SK-N-SH (cell line): ENCODE data around the gene C3orf70. TPM values are rescaled to one million over a fixed set of nuclear protein-coding genes. Genes with fewer than 3 reads are reported as not detected.

Experiments
- CTCF ChIA-PET: fragments of 300-600, 350-600 bp; formaldehyde crosslinking; extraction: SDS; loops from one replicate; lab custom pipeline; 2021; lab: Yijun Ruan, JAX
- POLR2A ChIA-PET: fragments of 350-600 bp; sonication (Branson Sonifier 250); formaldehyde crosslinking; extraction: SDS; loops from one replicate; lab custom pipeline; 2020; ENCODE audit warnings: antibody characterized with exemption, inconsistent platforms; lab: Yijun Ruan, JAX
- DNase-seq: peaks from one replicate; pipeline ENCODE4 v3.0.0; 2012
- H2AFZ ChIP-seq: fragments of 200-600 bp; sonication (generic); 2 replicates; pipeline ENCODE4 v1.8.1; 2016; ENCODE audit warnings: antibody characterized with exemption, mild to moderate bottlenecking, low read depth
- H3F3A ChIP-seq: fragments of 200-600 bp; sonication (generic); replicated peaks from 2 replicates; pipeline ENCODE3; 2016; ENCODE audit warnings: antibody characterized with exemption, mild to moderate bottlenecking; ENCODE audit not compliant: insufficient read depth
- H3K27ac ChIP-seq, 2 experiments: fragments of 200-500 bp in 1 of 2; fragments of 200-600 bp in 1 of 2; sonication (Bioruptor generic) in 1 of 2; sonication (generic), shearing (Covaris generic) in 1 of 2; 2 replicates each; pipeline versions ENCODE4 v1.5.1 to v1.6.1; 2014 to 2016; ENCODE audit warnings: low read depth in 2 of 2, inconsistent platforms in 1 of 2, low read length in 1 of 2, mild to moderate bottlenecking in 1 of 2, mixed read lengths in 1 of 2
- H3K27me3 ChIP-seq: fragments of 200-600 bp; sonication (generic), shearing (Covaris generic); 2 replicates; pipeline ENCODE4 v1.6.1; 2016; ENCODE audit warnings: mixed run types; ENCODE audit not compliant: insufficient read depth
- H3K36me3 ChIP-seq, 2 experiments: fragments of 200-500 bp in 1 of 2; fragments of 200-600 bp in 1 of 2; sonication (Bioruptor generic) in 1 of 2; sonication (generic) in 1 of 2; replicated peaks in 1 of 2; 2 replicates each; pipeline versions ENCODE3 to v1.5.1; 2014 to 2016; ENCODE audit warnings: low read length in 1 of 2, mild to moderate bottlenecking in 1 of 2; ENCODE audit not compliant: insufficient read depth in 2 of 2, control insufficient read depth in 1 of 2
- H3K4me1 ChIP-seq, 2 experiments: fragments of 200-500 bp in 1 of 2; fragments of 200-600 bp in 1 of 2; sonication (Bioruptor generic) in 1 of 2; sonication (generic), shearing (Covaris generic) in 1 of 2; 2 replicates each; pipeline versions ENCODE4 v1.5.1 to v1.6.1; 2014 to 2016; ENCODE audit warnings: low read depth in 1 of 2, low read length in 1 of 2, mixed run types in 1 of 2; ENCODE audit not compliant: insufficient read depth in 2 of 2, control insufficient read depth in 1 of 2
- H3K4me2 ChIP-seq: fragments of 200-600 bp; sonication (generic), shearing (Covaris generic); 2 replicates; pipeline ENCODE4 v1.6.1; 2017; ENCODE audit warnings: mixed run types
- H3K4me3 ChIP-seq, 2 experiments: fragments of 200-500 bp in 1 of 2; fragments of 200-600 bp in 1 of 2; sonication (Bioruptor generic) in 1 of 2; sonication (generic), shearing (Covaris generic) in 1 of 2; 2 replicates each; pipeline versions ENCODE4 v1.5.1 to v1.8.1; 2014 to 2016; ENCODE audit warnings: low read depth in 2 of 2, inconsistent platforms in 1 of 2, low read length in 1 of 2, mild to moderate bottlenecking in 1 of 2, mixed read lengths in 1 of 2, moderate library complexity in 1 of 2
- H3K79me2 ChIP-seq: fragments of 200-600 bp; sonication (generic); 2 replicates; pipeline ENCODE4 v1.8.1; 2017; ENCODE audit warnings: mild to moderate bottlenecking; ENCODE audit not compliant: insufficient read depth
- H3K9ac ChIP-seq: fragments of 200-600 bp; sonication (generic); 2 replicates; pipeline ENCODE4 v1.6.1; 2017; ENCODE audit warnings: mixed run types
- H3K9me2 ChIP-seq: fragments of 200-600 bp; sonication (generic); 2 replicates; pipeline ENCODE4 v1.6.1; 2017; ENCODE audit warnings: mixed run types
- H3K9me3 ChIP-seq: fragments of 200-600 bp; sonication (generic); 2 replicates; pipeline ENCODE4 v1.6.1; 2017; ENCODE audit warnings: mixed run types, mild to moderate bottlenecking, moderate library complexity
- H4K20me1 ChIP-seq: fragments of 200-600 bp; sonication (generic); 2 replicates; pipeline ENCODE4 v1.6.1; 2017; ENCODE audit warnings: mild to moderate bottlenecking, mixed run types; ENCODE audit not compliant: insufficient read depth
- EZH2phosphoT487 ChIP-seq: fragments of 200-600 bp; sonication (generic); IDR thresholded peaks from 2 replicates; pipeline ENCODE4 v1.6.1; 2017; ENCODE audit warnings: low read depth, mixed run types, mild to moderate bottlenecking, antibody characterized with exemption, moderate library complexity, borderline replicate concordance
- FOSL2 ChIP-seq: IDR thresholded peaks from 2 replicates; pipeline ENCODE4 v1.4.0; 2012; ENCODE audit warnings: low read depth, mild to moderate bottlenecking, moderate library complexity, borderline replicate concordance
- FOXJ3 ChIP-seq: sonication (generic); formaldehyde crosslinking; IDR thresholded peaks from 2 replicates; pipeline ENCODE4 v1.5.1; 2020; ENCODE audit warnings: mild to moderate bottlenecking, missing genetic modification reagents
- GABPA ChIP-seq: IDR thresholded peaks from 2 replicates; pipeline ENCODE4 v1.4.0; 2012; ENCODE audit warnings: low read depth, mild to moderate bottlenecking
- GATA2 ChIP-seq: sonication (generic); formaldehyde crosslinking; IDR thresholded peaks from 2 replicates; pipeline ENCODE4 v1.5.0; 2020; ENCODE audit warnings: mild to moderate bottlenecking, missing genetic modification reagents
- MEF2A ChIP-seq: IDR thresholded peaks from 2 replicates; pipeline ENCODE4 v1.4.0; 2012; ENCODE audit warnings: low read depth, borderline replicate concordance
- NFIC ChIP-seq: IDR thresholded peaks from 2 replicates; pipeline ENCODE4 v1.4.0; 2012; ENCODE audit warnings: borderline replicate concordance
- POLR2AphosphoS5 ChIP-seq: IDR thresholded peaks from 2 replicates; pipeline ENCODE4 v1.6.1; 2012; ENCODE audit warnings: low read depth, low read length
- RAD21 ChIP-seq: IDR thresholded peaks from 2 replicates; pipeline ENCODE4 v1.6.1; 2012; ENCODE audit warnings: mild to moderate bottlenecking, low read length
- RCOR1 ChIP-seq: fragments of 150-350 bp; IDR thresholded peaks from 2 replicates; pipeline ENCODE4 v1.6.1; 2017; ENCODE audit warnings: antibody characterized with exemption, low read length
- SMC3 ChIP-seq: IDR thresholded peaks from 2 replicates; pipeline ENCODE4 v1.6.1; 2012; ENCODE audit warnings: low read depth, low read length, improper control_type of control experiment
- TCF12 ChIP-seq: IDR thresholded peaks from 2 replicates; pipeline ENCODE4 v1.4.0; 2012
- TEAD4 ChIP-seq: IDR thresholded peaks from 2 replicates; pipeline ENCODE4 v1.4.0; 2012; ENCODE audit warnings: mild to moderate bottlenecking, borderline replicate concordance; ENCODE audit not compliant: insufficient read depth
- YY1 ChIP-seq: IDR thresholded peaks from 2 replicates; pipeline ENCODE4 v1.4.0; 2012; ENCODE audit warnings: low read depth, mild to moderate bottlenecking
- WGBS: methylation state at CpG from one replicate; pipeline ENCODE4 v1.1.6; 2017; ENCODE audit warnings: low lambda C conversion rate; 5-methylcytosine and 5-hydroxymethylcytosine counted together
- polyA plus RNA-seq, 3 experiments: library from polyadenylated mRNA; depleted of rRNA; stranded (reverse); fragments of >200 nt; gene quantifications; 2 replicates each; pipeline ENCODE4 v1.2.3, GENCODE V29; 2012
- TF ChIP-seq, protein P1 (sequence below): IDR thresholded peaks from 2 replicates; pipeline ENCODE4 v1.4.0; 2012; ENCODE audit warnings: low read depth
- TF ChIP-seq, protein P2 (sequence below): fragments of 150-350 bp; IDR thresholded peaks from 2 replicates; pipeline ENCODE4 v1.6.1; 2017; ENCODE audit warnings: antibody characterized with exemption, low read length, low read depth, borderline replicate concordance
- TF ChIP-seq, protein P3 (sequence below): fragments of 200-600 bp; sonication (generic); IDR thresholded peaks from 2 replicates; pipeline ENCODE4 v1.6.1; 2017; ENCODE audit warnings: antibody characterized with exemption, mild to moderate bottlenecking, moderate library complexity
- TF ChIP-seq, protein P4 (sequence below): IDR thresholded peaks from 2 replicates; pipeline ENCODE4 v1.6.1; 2012; ENCODE audit warnings: mild to moderate bottlenecking, low read depth, low read length, moderate library complexity

Gene C3orf70
- polyA plus RNA-seq, 1 of the 3 experiments (the other 2 are of a cell fraction) = under 0.01 TPM

DNA sequence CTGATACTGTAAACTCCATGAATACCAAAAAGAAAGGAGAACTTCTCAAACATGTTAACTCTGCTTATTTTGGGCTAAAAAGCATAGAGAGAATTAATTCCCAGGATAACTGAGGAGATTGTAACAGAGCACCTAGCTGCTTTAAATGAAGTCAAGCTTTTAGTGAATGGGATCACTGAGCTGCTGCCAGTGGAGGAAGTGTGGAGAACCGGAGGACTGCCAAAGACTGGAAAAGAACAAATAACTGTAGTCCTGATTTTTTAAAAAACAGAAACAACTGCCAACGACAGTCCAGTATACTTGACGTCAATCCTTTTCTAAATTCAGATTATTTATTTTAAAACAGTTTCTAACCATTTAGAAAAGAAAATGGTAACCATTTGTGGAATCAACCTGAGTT is 3.3 kb downstream of the C3orf70 start (continued):
- TF ChIP-seq FOXJ3 (CRISPR knock-in tag) (no peak), SMC3 (no peak)
- TF ChIP-seq, protein P1, sequence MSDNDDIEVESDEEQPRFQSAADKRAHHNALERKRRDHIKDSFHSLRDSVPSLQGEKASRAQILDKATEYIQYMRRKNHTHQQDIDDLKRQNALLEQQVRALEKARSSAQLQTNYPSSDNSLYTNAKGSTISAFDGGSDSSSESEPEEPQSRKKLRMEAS = no peak

DNA sequence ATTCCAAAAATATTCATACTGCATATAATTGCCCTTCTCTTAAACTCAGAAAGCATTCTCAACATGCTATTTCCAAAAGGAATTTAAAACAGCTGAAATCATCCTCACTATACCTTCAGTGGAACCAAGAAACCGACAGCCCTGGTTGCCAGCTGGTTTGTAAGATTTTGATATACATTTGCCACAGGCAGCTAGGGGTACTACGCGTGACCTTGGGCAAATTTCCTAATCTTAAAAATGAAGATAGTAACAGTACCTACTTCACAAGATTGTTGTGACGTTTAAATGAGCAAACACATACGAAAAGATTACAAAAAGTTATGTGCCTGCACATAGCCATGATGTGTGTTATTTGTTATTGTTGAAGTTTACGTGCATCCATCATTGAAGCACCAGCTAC is 7.3 kb downstream of the C3orf70 start:
- Histone ChIP-seq H3K79me2 (no peaks in the 10 kb centered on the region), H3K4me3 (no peak overlapping the region), H3F3A (no peaks in the 10 kb centered on the region), H3K4me1 (no peaks in the 10 kb centered on the region), H3K9ac (no peak overlapping the region), H3K4me2 (no peak overlapping the region), H2AFZ (no peak overlapping the region), H3K27ac (no peak overlapping the region), H4K20me1 (no peaks in the 10 kb centered on the region), H3K36me3 (no peaks in the 10 kb centered on the region), H3K27me3 (peaks cover 3% of the 10 kb centered on the region; the same call in 1 of the 2 replicates), H3K9me2 (no peaks in the 10 kb centered on the region), H3K9me3 (no peaks in the 10 kb centered on the region)
- TF ChIP-seq RAD21 (no peak), NFIC (no peak), GATA2 (CRISPR knock-in tag) (no peak), EZH2phosphoT487 (no peak), POLR2AphosphoS5 (no peak), FOSL2 (no peak), TCF12 (no peak), SMC3 (no peak), YY1 (no peak), RCOR1 (no peak), GABPA (no peak), TEAD4 (no peak), MEF2A (no peak), FOXJ3 (CRISPR knock-in tag) (no peak)
- TF ChIP-seq, protein P1 = no peak
- TF ChIP-seq, protein P2, sequence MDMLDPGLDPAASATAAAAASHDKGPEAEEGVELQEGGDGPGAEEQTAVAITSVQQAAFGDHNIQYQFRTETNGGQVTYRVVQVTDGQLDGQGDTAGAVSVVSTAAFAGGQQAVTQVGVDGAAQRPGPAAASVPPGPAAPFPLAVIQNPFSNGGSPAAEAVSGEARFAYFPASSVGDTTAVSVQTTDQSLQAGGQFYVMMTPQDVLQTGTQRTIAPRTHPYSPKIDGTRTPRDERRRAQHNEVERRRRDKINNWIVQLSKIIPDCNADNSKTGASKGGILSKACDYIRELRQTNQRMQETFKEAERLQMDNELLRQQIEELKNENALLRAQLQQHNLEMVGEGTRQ = no peak
- TF ChIP-seq, protein P3, sequence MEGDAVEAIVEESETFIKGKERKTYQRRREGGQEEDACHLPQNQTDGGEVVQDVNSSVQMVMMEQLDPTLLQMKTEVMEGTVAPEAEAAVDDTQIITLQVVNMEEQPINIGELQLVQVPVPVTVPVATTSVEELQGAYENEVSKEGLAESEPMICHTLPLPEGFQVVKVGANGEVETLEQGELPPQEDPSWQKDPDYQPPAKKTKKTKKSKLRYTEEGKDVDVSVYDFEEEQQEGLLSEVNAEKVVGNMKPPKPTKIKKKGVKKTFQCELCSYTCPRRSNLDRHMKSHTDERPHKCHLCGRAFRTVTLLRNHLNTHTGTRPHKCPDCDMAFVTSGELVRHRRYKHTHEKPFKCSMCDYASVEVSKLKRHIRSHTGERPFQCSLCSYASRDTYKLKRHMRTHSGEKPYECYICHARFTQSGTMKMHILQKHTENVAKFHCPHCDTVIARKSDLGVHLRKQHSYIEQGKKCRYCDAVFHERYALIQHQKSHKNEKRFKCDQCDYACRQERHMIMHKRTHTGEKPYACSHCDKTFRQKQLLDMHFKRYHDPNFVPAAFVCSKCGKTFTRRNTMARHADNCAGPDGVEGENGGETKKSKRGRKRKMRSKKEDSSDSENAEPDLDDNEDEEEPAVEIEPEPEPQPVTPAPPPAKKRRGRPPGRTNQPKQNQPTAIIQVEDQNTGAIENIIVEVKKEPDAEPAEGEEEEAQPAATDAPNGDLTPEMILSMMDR = no peak
- TF ChIP-seq, protein P4, sequence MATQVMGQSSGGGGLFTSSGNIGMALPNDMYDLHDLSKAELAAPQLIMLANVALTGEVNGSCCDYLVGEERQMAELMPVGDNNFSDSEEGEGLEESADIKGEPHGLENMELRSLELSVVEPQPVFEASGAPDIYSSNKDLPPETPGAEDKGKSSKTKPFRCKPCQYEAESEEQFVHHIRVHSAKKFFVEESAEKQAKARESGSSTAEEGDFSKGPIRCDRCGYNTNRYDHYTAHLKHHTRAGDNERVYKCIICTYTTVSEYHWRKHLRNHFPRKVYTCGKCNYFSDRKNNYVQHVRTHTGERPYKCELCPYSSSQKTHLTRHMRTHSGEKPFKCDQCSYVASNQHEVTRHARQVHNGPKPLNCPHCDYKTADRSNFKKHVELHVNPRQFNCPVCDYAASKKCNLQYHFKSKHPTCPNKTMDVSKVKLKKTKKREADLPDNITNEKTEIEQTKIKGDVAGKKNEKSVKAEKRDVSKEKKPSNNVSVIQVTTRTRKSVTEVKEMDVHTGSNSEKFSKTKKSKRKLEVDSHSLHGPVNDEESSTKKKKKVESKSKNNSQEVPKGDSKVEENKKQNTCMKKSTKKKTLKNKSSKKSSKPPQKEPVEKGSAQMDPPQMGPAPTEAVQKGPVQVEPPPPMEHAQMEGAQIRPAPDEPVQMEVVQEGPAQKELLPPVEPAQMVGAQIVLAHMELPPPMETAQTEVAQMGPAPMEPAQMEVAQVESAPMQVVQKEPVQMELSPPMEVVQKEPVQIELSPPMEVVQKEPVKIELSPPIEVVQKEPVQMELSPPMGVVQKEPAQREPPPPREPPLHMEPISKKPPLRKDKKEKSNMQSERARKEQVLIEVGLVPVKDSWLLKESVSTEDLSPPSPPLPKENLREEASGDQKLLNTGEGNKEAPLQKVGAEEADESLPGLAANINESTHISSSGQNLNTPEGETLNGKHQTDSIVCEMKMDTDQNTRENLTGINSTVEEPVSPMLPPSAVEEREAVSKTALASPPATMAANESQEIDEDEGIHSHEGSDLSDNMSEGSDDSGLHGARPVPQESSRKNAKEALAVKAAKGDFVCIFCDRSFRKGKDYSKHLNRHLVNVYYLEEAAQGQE = no peak
- ChIA-PET POLR2A (no interaction called here), CTCF (interaction anchor here (2.2 kb wide), 1 partner anchor 31 kb away, joined by 6 read pairs; no protein-coding TSS in a partner anchor)
- WGBS = 78% methylated on average over 6 of the region's 6 CpGs
- DNase-seq = no peak
